Stimulated activated naive B cell treated with anti-CD40 and anti-IgM and Interleukin-4, amounts not matched to agents 10 μg/mL and 1 μg/mL and 100 μg/mL, for 72 hours (primary cell): Measurements from ENCODE around the gene STUM.

Source experiments
- ATAC-seq, 2 donors: fragments of 150-1000 bp; cut with Tn5 transposase; replicated peaks; 2 replicates each; pipeline ENCODE4 v1.10.0; 2021; ENCODE audit warnings: moderate library complexity in 1 of 2
- DNase-seq: peaks from one replicate; pipeline ENCODE4 v3.0.0; 2021
- H3K27ac Mint-ChIP-seq: one replicate; pipeline ENCODE4 v1.8.0; 2022; ENCODE audit warnings: mild to moderate bottlenecking, mixed read lengths
- H3K27me3 Mint-ChIP-seq, 2 donors: one replicate each; pipeline ENCODE4 v1.8.0; 2022; ENCODE audit warnings: mixed read lengths in 2 of 2
- H3K36me3 Mint-ChIP-seq, 2 donors: one replicate each; pipeline ENCODE4 v1.8.0; 2022; ENCODE audit warnings: mixed read lengths in 2 of 2, mild to moderate bottlenecking in 1 of 2
- H3K4me1 Mint-ChIP-seq, 2 donors: one replicate each; pipeline ENCODE4 v1.8.0; 2022; ENCODE audit warnings: mixed read lengths in 2 of 2, mild to moderate bottlenecking in 1 of 2
- H3K4me3 Mint-ChIP-seq, 2 donors: one replicate each; pipeline ENCODE4 v1.8.0; 2022; ENCODE audit warnings: mild to moderate bottlenecking in 2 of 2, mixed read lengths in 2 of 2, moderate library complexity in 1 of 2
- H3K9me3 Mint-ChIP-seq, 2 donors: one replicate each; pipeline ENCODE4 v1.8.0; 2022; ENCODE audit warnings: mixed read lengths in 2 of 2, mild to moderate bottlenecking in 1 of 2

Gene STUM

GRCh38 chr1:226657895-226658545 lies 109.5 kb downstream of the STUM start:
- peaks cover 32 to 56% of the 10 kb centered on the region in 2 donors for H3K36me3 Mint-ChIP-seq
- peak overlapping the region; percentile 80 for H3K27ac Mint-ChIP-seq
- H3K4me1 Mint-ChIP-seq = peaks cover 0 to 59% of the 10 kb centered on the region in 2 donors
- DNase-seq (no peak), ATAC-seq (no peak)
- no peak overlapping the region for H3K4me3 Mint-ChIP-seq
- no peaks in the 10 kb centered on the region for H3K9me3 Mint-ChIP-seq
- H3K27me3 Mint-ChIP-seq = no peaks in the 10 kb centered on the region

DNA sequence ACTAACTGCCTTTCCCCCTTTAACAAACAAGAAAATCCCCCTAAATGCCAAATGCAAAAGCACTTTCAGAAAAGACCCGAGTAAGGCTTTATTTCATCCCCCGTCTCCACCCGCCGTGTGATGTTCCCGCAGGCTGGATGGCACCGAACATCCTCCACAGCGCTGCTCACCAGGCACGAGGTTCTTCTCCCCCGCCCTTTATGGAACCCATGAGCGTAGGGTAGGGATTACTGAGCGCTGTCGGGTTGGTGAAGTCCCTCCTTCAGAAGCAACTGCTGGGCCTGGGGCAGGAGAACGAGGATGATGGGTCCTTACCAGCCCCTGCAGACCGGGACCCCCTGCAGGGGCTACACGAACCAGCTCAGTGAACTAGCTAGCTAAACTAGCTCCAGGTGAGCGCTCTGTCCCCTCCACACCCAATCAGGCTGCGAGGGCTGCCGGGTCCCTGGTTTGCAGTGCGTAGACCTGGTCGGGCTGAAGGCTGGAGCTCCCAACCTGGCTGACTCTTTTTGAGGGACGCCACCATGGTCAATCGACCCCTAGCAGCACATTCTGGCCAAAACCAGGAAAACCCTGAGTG lies 110.1 kb downstream of the STUM start:
- no peak for DNase-seq
- peak overlapping the region; percentile 81 for H3K27ac Mint-ChIP-seq

More for the DNA sequence above, 110.1 kb downstream of the STUM start:
- Mint-ChIP-seq H3K27me3 (no peaks in the 10 kb centered on the region), H3K4me1 (peaks cover 0 to 65% of the 10 kb centered on the region in 2 donors), H3K4me3 (no peak overlapping the region), H3K9me3 (no peaks in the 10 kb centered on the region), H3K36me3 (peaks cover 33 to 53% of the 10 kb centered on the region in 2 donors)
- no peak for ATAC-seq
